Measurements from ENCODE around the gene CCHCR1.

DNA sequence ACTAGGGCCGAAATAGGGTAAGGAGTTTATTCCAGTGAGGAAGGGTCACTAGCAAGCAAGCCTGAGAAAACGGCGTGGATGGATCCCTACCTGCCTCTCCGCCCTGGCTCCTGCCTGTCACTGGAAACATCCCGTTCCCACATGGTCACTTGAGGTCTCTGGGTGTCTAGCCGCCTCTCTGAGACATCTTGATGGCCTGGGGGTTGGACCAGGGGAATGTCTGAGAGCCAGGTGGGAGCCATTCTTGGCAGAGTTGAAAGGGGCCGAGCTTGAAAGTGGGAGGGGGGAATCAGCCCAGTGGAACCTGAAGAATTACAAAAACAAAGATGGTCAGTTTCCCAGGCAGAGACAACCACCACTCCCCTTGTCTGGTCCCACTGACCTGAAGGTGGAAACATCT is 961 bp downstream of the CCHCR1 start:
- TF ChIP-seq CTCF (IDR thresholded peaks at IDR 0.05): no peak
- no peak for TF ChIP-seq POLR2A (IDR thresholded peaks at IDR 0.05)

Measured in Peyer's patch (tissue), 4 donors.